HepG2 (cell line): ENCODE data around the gene UBTD1. TPM values are rescaled to one million over a fixed set of nuclear protein-coding genes. Genes with fewer than 3 reads are reported as not detected.

Source experiments
- ARHGAP35 ChIP-seq: sonication (generic); formaldehyde crosslinking; IDR thresholded peaks from 2 replicates; pipeline ENCODE4 v1.9.0; 2022; ENCODE audit warnings: mild to moderate bottlenecking, inconsistent platforms, moderate library complexity, missing genetic modification reagents, borderline replicate concordance
- ARNT2 ChIP-seq: sonication (generic); formaldehyde crosslinking; IDR thresholded peaks from 2 replicates; pipeline ENCODE4 v1.8.0; 2022; ENCODE audit warnings: mild to moderate bottlenecking, low read depth, missing genetic modification reagents, moderate library complexity
- BHLHE40 ChIP-seq: IDR thresholded peaks from 2 replicates; pipeline ENCODE4 v1.6.1; 2011; ENCODE audit warnings: low read length, improper control_type of control experiment
- DPF2 ChIP-seq: sonication (generic); formaldehyde crosslinking; IDR thresholded peaks from 2 replicates; pipeline ENCODE4 v1.4.0; 2020; ENCODE audit warnings: mild to moderate bottlenecking, low read depth, missing genetic modification reagents, borderline replicate concordance
- DR1 ChIP-seq: sonication (generic); formaldehyde crosslinking; IDR thresholded peaks from 2 replicates; pipeline ENCODE4 v1.8.0; 2021; ENCODE audit warnings: mild to moderate bottlenecking, missing genetic modification reagents, inconsistent platforms
- HDAC6 ChIP-seq: fragments of 200-600 bp; sonication (generic); IDR thresholded peaks from 2 replicates; pipeline ENCODE4 v1.7.0; 2017; ENCODE audit warnings: mild to moderate bottlenecking, antibody characterized with exemption, low read length, low read depth
- ISX ChIP-seq: sonication (generic); formaldehyde crosslinking; conservative IDR thresholded peaks from 2 replicates; pipeline ENCODE4 v1.5.0; 2020; ENCODE audit warnings: missing genetic modification reagents
- JUNB ChIP-seq: sonication (generic); formaldehyde crosslinking; IDR thresholded peaks from 2 replicates; pipeline ENCODE4 v1.8.0; 2022; ENCODE audit warnings: missing genetic modification reagents, mild to moderate bottlenecking, borderline replicate concordance
- MTA3 ChIP-seq: sonication (generic); formaldehyde crosslinking; IDR thresholded peaks from 2 replicates; pipeline ENCODE4 v1.4.0; 2020; ENCODE audit warnings: missing genetic modification reagents
- NFE2L1 ChIP-seq: sonication (generic); formaldehyde crosslinking; IDR thresholded peaks from 2 replicates; pipeline ENCODE4 v1.4.0; 2020; ENCODE audit warnings: missing genetic modification reagents, mild to moderate bottlenecking, borderline replicate concordance
- NRL ChIP-seq: sonication (generic); formaldehyde crosslinking; IDR thresholded peaks from 2 replicates; pipeline ENCODE4 v1.5.0; 2020; ENCODE audit warnings: missing genetic modification reagents, mild to moderate bottlenecking, moderate library complexity, borderline replicate concordance
- RAD51 ChIP-seq: fragments of 450-650 bp; IDR thresholded peaks from 2 replicates; pipeline ENCODE4 v1.6.1; 2016; ENCODE audit warnings: borderline replicate concordance
- TAF1 ChIP-seq: sonication (generic); formaldehyde crosslinking; IDR thresholded peaks from 2 replicates; pipeline ENCODE4 v1.4.0; 2020; ENCODE audit warnings: missing genetic modification reagents
- ZNF317 ChIP-seq: sonication (generic); formaldehyde crosslinking; IDR thresholded peaks from 2 replicates; pipeline ENCODE4 v1.5.0; 2020; ENCODE audit warnings: mild to moderate bottlenecking, missing genetic modification reagents
- ZNF44 ChIP-seq: sonication (generic); formaldehyde crosslinking; IDR thresholded peaks from 2 replicates; pipeline ENCODE4 v1.5.1; 2020; ENCODE audit warnings: mild to moderate bottlenecking, missing genetic modification reagents
- ZNF577 ChIP-seq: sonication (generic); formaldehyde crosslinking; IDR thresholded peaks from 2 replicates; pipeline ENCODE4 v1.4.0; 2020; ENCODE audit warnings: mild to moderate bottlenecking, low read depth, missing genetic modification reagents, borderline replicate concordance
- ZNF629 ChIP-seq: sonication (generic); formaldehyde crosslinking; conservative IDR thresholded peaks from 2 replicates; pipeline ENCODE4 v1.5.0; 2020; ENCODE audit warnings: missing genetic modification reagents
- ZNF879 ChIP-seq: sonication (generic); formaldehyde crosslinking; IDR thresholded peaks from 2 replicates; pipeline ENCODE4 v1.8.1; 2023; ENCODE audit warnings: missing genetic modification reagents
- ZSCAN25 ChIP-seq: sonication (generic); formaldehyde crosslinking; IDR thresholded peaks from 2 replicates; pipeline ENCODE4 v1.8.0; 2022; ENCODE audit warnings: mild to moderate bottlenecking, missing genetic modification reagents
- polyA plus RNA-seq, 8 experiments: library from polyadenylated mRNA; depleted of rRNA in 3 of 8; stranded (reverse) in 7 of 8; unstranded in 1 of 8; fragments of >200 nt; fragmentation: Illumina TruSeq in 4 of 8; extraction: Trizol in 4 of 8; gene quantifications; 2 replicates each; pipeline versions ENCODE4 v1.2.1 to v1.2.3, GENCODE V29; 2011 to 2016; ENCODE audit warnings: low read depth in 4 of 8, missing spikeins in 1 of 8, mixed read lengths in 1 of 8; ENCODE audit not compliant: insufficient read depth in 1 of 8
- total RNA-seq, 5 experiments: library from RNA; depleted of rRNA; stranded (reverse); fragments of >200 nt; fragmentation: Illumina TruSeq; extraction: Trizol; gene quantifications; 2 replicates each; pipeline ENCODE4 v1.2.3, GENCODE V29; 2016; ENCODE audit warnings: low read depth in 1 of 5
- TF ChIP-seq, protein P1 (sequence below): sonication (generic); formaldehyde crosslinking; IDR thresholded peaks from 2 replicates; pipeline ENCODE4 v1.4.0; 2020; ENCODE audit warnings: mild to moderate bottlenecking, missing genetic modification reagents
- TF ChIP-seq, protein P2 (sequence below): sonication (generic); formaldehyde crosslinking; IDR thresholded peaks from 2 replicates; pipeline ENCODE4 v1.4.0; 2020; ENCODE audit warnings: missing genetic modification reagents, borderline replicate concordance
- TF ChIP-seq, protein P3 (sequence below): sonication (generic); formaldehyde crosslinking; IDR thresholded peaks from 2 replicates; pipeline ENCODE4 v1.5.0; 2020; ENCODE audit warnings: mild to moderate bottlenecking, missing genetic modification reagents
- TF ChIP-seq, protein P4 (sequence below), 2 experiments: sonication (generic) in 1 of 2; formaldehyde crosslinking in 1 of 2; IDR thresholded peaks; 2 replicates each; pipeline versions ENCODE4 v1.4.0 to v1.6.1; 2018 to 2020; ENCODE audit warnings: missing genetic modification reagents in 2 of 2, borderline replicate concordance in 1 of 2, low read depth in 1 of 2, mild to moderate bottlenecking in 1 of 2, missing biosample characterization in 1 of 2

The UBTD1 gene
- total and polyA plus RNA-seq, 2 of the 13 experiments (the other 11 are each of a cell fraction or from before 2014, with no cell fraction given), result 7.9 to 10.0 TPM

DNA sequence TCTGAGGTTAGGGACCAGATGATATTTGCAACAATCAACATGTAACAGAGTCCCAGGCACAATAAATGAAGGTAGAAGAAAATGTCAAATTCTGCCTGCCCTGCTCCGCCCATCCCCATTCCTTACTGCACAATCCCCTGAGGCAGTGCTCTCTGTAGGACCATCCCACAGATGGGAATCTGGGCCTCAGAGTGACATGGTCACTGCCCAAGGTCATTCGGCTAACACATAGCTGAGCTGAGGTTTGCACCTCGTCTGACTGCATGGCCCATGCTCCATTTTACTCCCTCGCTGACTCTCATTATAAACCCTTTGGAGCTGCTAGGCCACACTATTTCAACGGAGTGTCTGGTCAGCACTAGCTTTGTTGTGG is 86.7 kb downstream of the UBTD1 start (continued):
- peak; percentile 12; the same call in 1 of the 2 replicates for TF ChIP-seq ZNF629
- no peak for TF ChIP-seq DPF2 (CRISPR knock-in tag)
- TF ChIP-seq, protein P1, sequence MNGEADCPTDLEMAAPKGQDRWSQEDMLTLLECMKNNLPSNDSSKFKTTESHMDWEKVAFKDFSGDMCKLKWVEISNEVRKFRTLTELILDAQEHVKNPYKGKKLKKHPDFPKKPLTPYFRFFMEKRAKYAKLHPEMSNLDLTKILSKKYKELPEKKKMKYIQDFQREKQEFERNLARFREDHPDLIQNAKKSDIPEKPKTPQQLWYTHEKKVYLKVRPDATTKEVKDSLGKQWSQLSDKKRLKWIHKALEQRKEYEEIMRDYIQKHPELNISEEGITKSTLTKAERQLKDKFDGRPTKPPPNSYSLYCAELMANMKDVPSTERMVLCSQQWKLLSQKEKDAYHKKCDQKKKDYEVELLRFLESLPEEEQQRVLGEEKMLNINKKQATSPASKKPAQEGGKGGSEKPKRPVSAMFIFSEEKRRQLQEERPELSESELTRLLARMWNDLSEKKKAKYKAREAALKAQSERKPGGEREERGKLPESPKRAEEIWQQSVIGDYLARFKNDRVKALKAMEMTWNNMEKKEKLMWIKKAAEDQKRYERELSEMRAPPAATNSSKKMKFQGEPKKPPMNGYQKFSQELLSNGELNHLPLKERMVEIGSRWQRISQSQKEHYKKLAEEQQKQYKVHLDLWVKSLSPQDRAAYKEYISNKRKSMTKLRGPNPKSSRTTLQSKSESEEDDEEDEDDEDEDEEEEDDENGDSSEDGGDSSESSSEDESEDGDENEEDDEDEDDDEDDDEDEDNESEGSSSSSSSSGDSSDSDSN (CRISPR knock-in tag), result no peak
- TF ChIP-seq DR1 (CRISPR knock-in tag), result no peak
- TF ChIP-seq TAF1, result no peak
- 0 out of 2 replicates have a peak, but pooled peaks have one; percentile 30 for TF ChIP-seq NRL
- no peak for TF ChIP-seq ZNF577 (CRISPR knock-in tag)
- TF ChIP-seq, protein P2, sequence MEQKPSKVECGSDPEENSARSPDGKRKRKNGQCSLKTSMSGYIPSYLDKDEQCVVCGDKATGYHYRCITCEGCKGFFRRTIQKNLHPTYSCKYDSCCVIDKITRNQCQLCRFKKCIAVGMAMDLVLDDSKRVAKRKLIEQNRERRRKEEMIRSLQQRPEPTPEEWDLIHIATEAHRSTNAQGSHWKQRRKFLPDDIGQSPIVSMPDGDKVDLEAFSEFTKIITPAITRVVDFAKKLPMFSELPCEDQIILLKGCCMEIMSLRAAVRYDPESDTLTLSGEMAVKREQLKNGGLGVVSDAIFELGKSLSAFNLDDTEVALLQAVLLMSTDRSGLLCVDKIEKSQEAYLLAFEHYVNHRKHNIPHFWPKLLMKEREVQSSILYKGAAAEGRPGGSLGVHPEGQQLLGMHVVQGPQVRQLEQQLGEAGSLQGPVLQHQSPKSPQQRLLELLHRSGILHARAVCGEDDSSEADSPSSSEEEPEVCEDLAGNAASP (CRISPR knock-in tag), result no peak
- TF ChIP-seq ISX, result 0 out of 2 replicates have a peak, but pooled peaks have one; percentile 6
- TF ChIP-seq, protein P3, sequence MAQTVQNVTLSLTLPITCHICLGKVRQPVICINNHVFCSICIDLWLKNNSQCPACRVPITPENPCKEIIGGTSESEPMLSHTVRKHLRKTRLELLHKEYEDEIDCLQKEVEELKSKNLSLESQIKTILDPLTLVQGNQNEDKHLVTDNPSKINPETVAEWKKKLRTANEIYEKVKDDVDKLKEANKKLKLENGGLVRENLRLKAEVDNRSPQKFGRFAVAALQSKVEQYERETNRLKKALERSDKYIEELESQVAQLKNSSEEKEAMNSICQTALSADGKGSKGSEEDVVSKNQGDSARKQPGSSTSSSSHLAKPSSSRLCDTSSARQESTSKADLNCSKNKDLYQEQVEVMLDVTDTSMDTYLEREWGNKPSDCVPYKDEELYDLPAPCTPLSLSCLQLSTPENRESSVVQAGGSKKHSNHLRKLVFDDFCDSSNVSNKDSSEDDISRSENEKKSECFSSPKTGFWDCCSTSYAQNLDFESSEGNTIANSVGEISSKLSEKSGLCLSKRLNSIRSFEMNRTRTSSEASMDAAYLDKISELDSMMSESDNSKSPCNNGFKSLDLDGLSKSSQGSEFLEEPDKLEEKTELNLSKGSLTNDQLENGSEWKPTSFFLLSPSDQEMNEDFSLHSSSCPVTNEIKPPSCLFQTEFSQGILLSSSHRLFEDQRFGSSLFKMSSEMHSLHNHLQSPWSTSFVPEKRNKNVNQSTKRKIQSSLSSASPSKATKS (CRISPR knock-in tag), result no peak
- no peak for TF ChIP-seq JUNB (CRISPR knock-in tag)
- 0 out of 2 replicates have a peak, but pooled peaks have one; percentile 9 for TF ChIP-seq ZNF879 (CRISPR knock-in tag)
- no peak for TF ChIP-seq ZNF44
- no peak for TF ChIP-seq ZSCAN25
- TF ChIP-seq ARNT2 (CRISPR knock-in tag), result no peak
- no peak for TF ChIP-seq ARHGAP35 (CRISPR knock-in tag)
- TF ChIP-seq, protein P4, sequence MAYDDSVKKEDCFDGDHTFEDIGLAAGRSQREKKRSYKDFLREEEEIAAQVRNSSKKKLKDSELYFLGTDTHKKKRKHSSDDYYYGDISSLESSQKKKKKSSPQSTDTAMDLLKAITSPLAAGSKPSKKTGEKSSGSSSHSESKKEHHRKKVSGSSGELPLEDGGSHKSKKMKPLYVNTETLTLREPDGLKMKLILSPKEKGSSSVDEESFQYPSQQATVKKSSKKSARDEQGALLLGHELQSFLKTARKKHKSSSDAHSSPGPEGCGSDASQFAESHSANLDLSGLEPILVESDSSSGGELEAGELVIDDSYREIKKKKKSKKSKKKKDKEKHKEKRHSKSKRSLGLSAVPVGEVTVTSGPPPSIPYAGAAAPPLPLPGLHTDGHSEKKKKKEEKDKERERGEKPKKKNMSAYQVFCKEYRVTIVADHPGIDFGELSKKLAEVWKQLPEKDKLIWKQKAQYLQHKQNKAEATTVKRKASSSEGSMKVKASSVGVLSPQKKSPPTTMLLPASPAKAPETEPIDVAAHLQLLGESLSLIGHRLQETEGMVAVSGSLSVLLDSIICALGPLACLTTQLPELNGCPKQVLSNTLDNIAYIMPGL (CRISPR knock-in tag; IDR thresholded peaks at IDR 0.05; ENCODE audit: borderline replicate concordance in 1 of 2, low read depth in 1 of 2), result no peak
- no peak for TF ChIP-seq HDAC6
- TF ChIP-seq MTA3, result no peak
- no peak for TF ChIP-seq NFE2L1 (CRISPR knock-in tag)
- TF ChIP-seq RAD51, result 0 out of 2 replicates have a peak, but pooled peaks have one; percentile 1
- no peak for TF ChIP-seq BHLHE40
- TF ChIP-seq ZNF317, result no peak
